Breast epithelium (tissue), 4 donors: ENCODE results near the gene PPP6C. TPM values are rescaled to one million over a fixed set of nuclear protein-coding genes. Genes with fewer than 3 reads are reported as not detected.
A peak's percentile ranks its signal among the peaks of the same experiment; 100 is the strongest.
"Not testable (repeated sequence)": the region's sequence is repeated elsewhere in the genome, so short reads cannot be mapped to it uniquely, and the experiment has no call there.

ENCODE experiments used
- DNase-seq, 2 donors: peaks; one replicate each; pipeline ENCODE4 v3.0.0-alpha.2; 2019; ENCODE audit warnings: low spot score in 2 of 2
- H3K27ac ChIP-seq, 2 donors: fragments of 200-600 bp; sonication (generic) in 1 of 2; one replicate each; pipeline ENCODE4 v1.5.1; 2016 to 2019; ENCODE audit warnings: mild to moderate bottlenecking in 1 of 2
- H3K27me3 ChIP-seq, 2 donors: fragments of 200-600 bp; sonication (generic) in 1 of 2; one replicate each; pipeline versions ENCODE4 v1.5.1 to v1.6.0; 2017 to 2019; ENCODE audit warnings: control low read depth in 1 of 2, mild to moderate bottlenecking in 1 of 2
- H3K36me3 ChIP-seq: fragments of 200-600 bp; one replicate; pipeline ENCODE4 v1.5.1; 2019
- H3K4me1 ChIP-seq, 2 donors: fragments of 200-600 bp; sonication (generic); one replicate each; pipeline ENCODE4 v1.5.1; 2016 to 2019; ENCODE audit warnings: control low read depth in 1 of 2
- H3K4me3 ChIP-seq, 3 donors: fragments of 200-600 bp; sonication (generic); 1 replicate in 2 of 3; 2 replicates in 1 of 3; pipeline ENCODE4 v1.5.1; 2016 to 2019; ENCODE audit warnings: mild to moderate bottlenecking in 3 of 3, moderate library complexity in 2 of 3
- H3K9me3 ChIP-seq, 2 donors: fragments of 200-600 bp; sonication (generic) in 1 of 2; one replicate each; pipeline ENCODE4 v1.5.1; 2016 to 2019; ENCODE audit warnings: control low read depth in 1 of 2
- POLR2A ChIP-seq: fragments of 450-650 bp; IDR thresholded peaks from one replicate; pipeline ENCODE4 v1.6.1; 2016; ENCODE audit warnings: antibody characterized with exemption, mild to moderate bottlenecking, moderate library complexity
- POLR2AphosphoS5 ChIP-seq, 3 donors: sonication (generic); formaldehyde crosslinking; IDR thresholded peaks; one replicate each; pipeline ENCODE4 v1.6.1; 2017; ENCODE audit warnings: antibody characterized with exemption in 3 of 3
- intact Hi-C: fragments of 100-400 bp; cut with DNase I; formaldehyde crosslinking; loops from one replicate; pipeline ENCODE4 v1.15.1; 2023; ENCODE audit warnings: low total_unique reads
- total RNA-seq, 3 donors: library from RNA; depleted of rRNA; stranded (reverse); fragments of >200 nt; gene quantifications; one replicate each; pipeline ENCODE4 v1.1.0, GENCODE V29; 2016
- TF ChIP-seq, protein P1 (sequence below), 3 donors: fragments of 450-650 bp; IDR thresholded peaks; one replicate each; pipeline ENCODE4 v1.5.1; 2016 to 2017; ENCODE audit warnings: antibody characterized with exemption in 3 of 3, mild to moderate bottlenecking in 3 of 3, moderate library complexity in 3 of 3

The PPP6C gene
- total RNA-seq, 3 donors from 2014 or later: 34.4 to 50.2 (median 42.1) TPM

DNA sequence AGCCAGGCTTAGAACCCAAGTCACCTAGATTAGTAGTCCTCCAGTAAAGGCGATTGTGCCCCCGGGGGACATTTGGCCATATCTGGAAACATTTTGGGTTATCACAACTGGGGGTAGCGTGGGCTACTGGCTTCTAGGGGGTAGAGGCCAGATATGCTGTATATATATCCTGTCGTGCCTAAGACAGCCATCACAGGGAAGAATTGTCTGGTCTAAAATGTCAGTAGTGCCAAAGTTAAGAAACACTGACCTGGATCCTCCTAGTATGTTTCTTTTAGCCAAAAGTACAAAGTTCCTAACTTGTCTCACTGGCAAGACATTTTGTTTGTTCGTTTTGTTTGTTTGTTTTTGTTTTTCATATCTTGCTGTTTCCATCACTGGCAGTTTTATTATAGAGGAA is 24.6 kb upstream of the PPP6C start:
- intact Hi-C loops: no loop called here
- Histone ChIP-seq H3K4me3 (no peak overlapping the region), H3K27me3 (no peaks in the 10 kb centered on the region), H3K27ac (no peak overlapping the region), H3K9me3 (no peaks in the 10 kb centered on the region), H3K36me3 (no peaks in the 10 kb centered on the region), H3K4me1 (no peaks in the 10 kb centered on the region)
- no peak for DNase-seq
- TF ChIP-seq POLR2A: no peak
- no peak for TF ChIP-seq POLR2AphosphoS5 (IDR thresholded peaks at IDR 0.05)
- TF ChIP-seq, protein P1, sequence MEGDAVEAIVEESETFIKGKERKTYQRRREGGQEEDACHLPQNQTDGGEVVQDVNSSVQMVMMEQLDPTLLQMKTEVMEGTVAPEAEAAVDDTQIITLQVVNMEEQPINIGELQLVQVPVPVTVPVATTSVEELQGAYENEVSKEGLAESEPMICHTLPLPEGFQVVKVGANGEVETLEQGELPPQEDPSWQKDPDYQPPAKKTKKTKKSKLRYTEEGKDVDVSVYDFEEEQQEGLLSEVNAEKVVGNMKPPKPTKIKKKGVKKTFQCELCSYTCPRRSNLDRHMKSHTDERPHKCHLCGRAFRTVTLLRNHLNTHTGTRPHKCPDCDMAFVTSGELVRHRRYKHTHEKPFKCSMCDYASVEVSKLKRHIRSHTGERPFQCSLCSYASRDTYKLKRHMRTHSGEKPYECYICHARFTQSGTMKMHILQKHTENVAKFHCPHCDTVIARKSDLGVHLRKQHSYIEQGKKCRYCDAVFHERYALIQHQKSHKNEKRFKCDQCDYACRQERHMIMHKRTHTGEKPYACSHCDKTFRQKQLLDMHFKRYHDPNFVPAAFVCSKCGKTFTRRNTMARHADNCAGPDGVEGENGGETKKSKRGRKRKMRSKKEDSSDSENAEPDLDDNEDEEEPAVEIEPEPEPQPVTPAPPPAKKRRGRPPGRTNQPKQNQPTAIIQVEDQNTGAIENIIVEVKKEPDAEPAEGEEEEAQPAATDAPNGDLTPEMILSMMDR (IDR thresholded peaks at IDR 0.05): no peak

DNA sequence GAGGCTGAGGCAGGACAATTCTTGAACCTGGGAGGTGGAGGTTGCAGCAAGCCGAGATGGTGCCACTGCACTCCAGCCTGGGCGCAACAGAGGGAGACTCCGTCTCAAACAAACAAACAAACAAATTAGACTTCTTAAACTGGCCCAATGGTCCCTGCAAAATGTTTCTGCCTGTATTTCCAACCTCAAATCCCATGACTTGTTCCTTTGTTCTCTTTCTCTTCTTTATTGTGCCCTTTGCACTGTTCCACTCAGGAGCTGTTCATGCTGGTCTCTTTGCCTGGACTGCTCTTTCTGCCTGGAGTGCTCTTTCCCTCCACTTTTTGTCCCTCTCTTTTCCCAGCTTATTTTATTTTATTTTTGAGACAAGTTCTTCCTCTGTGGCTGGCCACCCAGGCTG is 14.9 kb upstream of the PPP6C start:
- no peak for DNase-seq
- no peaks in the 10 kb centered on the region for H3K9me3 ChIP-seq
- intact Hi-C loops: no loop called here
- no peak overlapping the region for H3K4me3 ChIP-seq
- peaks cover 0 to 4% of the 10 kb centered on the region in 2 donors for H3K4me1 ChIP-seq
- no peak overlapping the region for H3K27ac ChIP-seq
- no peaks in the 10 kb centered on the region for H3K36me3 ChIP-seq
- H3K27me3 ChIP-seq: no peaks in the 10 kb centered on the region
- TF ChIP-seq POLR2AphosphoS5 (IDR thresholded peaks at IDR 0.05) (no peak), POLR2A (no peak)
- TF ChIP-seq, protein P1 (IDR thresholded peaks at IDR 0.05): no peak

DNA sequence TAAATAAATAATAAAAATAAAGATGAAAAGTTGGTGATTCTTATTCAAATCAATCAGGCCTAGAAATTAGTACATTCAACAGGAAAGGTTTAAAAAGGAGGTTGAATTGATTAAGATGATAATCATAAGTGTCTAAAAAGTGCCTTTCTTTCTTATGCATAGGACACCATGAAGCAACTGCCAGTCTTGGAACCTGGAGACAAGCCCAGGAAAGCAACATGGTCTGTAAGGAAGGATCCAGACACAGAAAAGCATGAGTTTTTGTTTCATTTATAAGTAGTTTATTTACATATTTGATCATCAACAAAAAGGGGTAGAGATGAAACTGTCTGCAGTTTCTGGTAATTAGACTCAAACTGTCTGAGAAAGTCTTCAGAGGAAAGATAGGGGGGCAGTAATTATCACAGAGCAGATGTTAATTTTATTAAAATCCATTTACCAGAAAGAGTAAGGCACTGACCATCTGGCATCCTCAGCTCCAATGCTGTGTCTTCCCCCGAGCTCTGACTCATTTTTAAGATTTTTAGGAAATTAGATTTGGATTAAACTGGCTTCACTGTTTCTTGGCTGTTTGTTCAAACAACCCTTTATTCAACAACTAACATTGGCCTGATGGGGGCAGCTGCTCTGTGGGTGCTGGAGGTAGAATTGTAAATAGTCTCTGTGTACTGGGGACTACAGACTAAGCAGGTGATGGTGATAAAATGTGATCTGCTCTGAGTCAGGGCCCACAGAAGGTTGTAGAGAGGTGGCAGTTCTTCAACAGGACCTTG is 13.4 kb upstream of the PPP6C start:
- Histone ChIP-seq H3K36me3 (no peaks in the 10 kb centered on the region), H3K4me1 (peaks cover 0 to 4% of the 10 kb centered on the region in 2 donors), H3K27ac (no peak overlapping the region), H3K4me3 (no peak overlapping the region), H3K9me3 (no peaks in the 10 kb centered on the region), H3K27me3 (no peaks in the 10 kb centered on the region)
- TF ChIP-seq, protein P1 (IDR thresholded peaks at IDR 0.05): no peak
- TF ChIP-seq POLR2A (no peak), POLR2AphosphoS5 (IDR thresholded peaks at IDR 0.05) (no peak)
- intact Hi-C loops: no loop called here
- no peak for DNase-seq

DNA sequence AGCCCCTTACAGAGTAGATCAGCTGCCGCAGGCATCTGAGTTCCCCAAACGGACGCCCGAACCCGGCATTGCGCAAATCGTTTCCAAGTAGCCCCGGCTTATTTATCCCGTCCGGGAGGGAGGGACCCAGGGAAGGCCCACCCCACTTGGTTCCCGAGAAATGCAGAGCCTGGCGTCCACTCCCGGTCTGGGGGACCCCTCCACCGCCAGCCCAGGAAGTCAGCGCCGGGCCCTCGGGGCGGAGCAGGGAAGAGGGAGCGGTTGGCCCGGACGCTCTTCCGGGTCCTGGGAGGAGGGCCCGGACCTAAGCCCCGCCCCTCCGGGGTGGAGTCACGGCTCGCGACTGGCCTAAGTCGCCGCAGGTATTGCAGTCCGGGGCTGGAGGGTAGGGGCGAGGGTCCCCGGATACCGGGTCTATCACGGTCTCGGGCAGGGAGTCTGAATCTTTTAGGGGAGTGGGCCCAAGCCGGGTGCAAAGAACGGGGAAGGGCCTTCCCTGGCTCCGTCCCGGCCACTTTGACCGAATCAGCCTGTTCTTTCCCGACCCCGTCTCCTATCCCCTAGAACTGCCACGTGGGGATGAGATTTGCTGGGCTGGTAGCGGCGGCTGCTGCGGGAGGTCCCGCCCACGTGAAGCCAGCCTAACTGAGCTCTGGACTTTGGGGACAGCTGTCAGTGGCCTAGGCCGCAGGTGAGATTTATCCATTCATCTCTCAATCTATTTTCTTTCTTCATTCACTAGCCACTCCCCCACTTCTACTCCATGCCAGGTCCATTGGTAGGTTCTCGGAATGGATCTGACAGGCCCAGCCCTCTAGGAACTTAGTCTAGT is 10.8 kb upstream of the PPP6C start, which contains the start of gene RABEPK:
RABEPK (plus strand) TSS at position 327 of the 832 bp plus-strand sequence. CDS start 2,472 bp downstream, outside the sequence.
- Histone ChIP-seq H3K36me3 (no peaks in the 10 kb centered on the region), H3K4me3 (peak within 1 kb of the TSS; percentile 66 to 76 (median 75)), H3K27me3 (no peaks in the 10 kb centered on the region), H3K4me1 (peaks cover 0 to 4% of the 10 kb centered on the region in 2 donors), H3K27ac (peak within 1 kb of the TSS; percentile 93 to 98), H3K9me3 (no peaks in the 10 kb centered on the region)
- DNase-seq: peak; percentile 89 to 91
- TF ChIP-seq POLR2A (peak; percentile 70), POLR2AphosphoS5 (IDR thresholded peaks at IDR 0.05) (peak in 2 of 3 donors; percentile 64 to 83)
- TF ChIP-seq, protein P1 (IDR thresholded peaks at IDR 0.05): no peak
- intact Hi-C loops: no loop called here

DNA sequence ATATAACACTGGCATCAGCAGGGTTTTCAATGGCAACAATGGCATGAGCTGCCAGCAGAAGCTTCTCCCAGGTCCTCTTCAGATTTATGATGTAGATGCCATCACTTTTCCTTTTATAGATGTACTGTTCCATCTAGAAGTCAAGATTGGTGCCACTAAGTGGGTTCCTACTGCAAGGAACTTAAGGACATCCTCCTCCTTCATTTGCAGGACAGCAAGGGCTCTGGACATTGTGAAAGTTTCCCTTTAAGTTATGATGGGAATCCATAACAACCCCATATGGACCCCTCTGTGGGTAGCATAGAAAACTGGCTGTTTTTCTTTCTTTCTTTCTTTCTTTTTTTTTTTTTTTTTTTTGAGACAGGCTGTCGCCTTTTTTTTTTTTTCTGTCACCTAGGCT is 6.0 kb upstream of the PPP6C start:
- H3K4me1 ChIP-seq, H3K4me3 ChIP-seq, intact Hi-C loops, DNase-seq, H3K36me3 ChIP-seq, H3K27me3 ChIP-seq, H3K27ac ChIP-seq, H3K9me3 ChIP-seq: not testable (repeated sequence)

DNA sequence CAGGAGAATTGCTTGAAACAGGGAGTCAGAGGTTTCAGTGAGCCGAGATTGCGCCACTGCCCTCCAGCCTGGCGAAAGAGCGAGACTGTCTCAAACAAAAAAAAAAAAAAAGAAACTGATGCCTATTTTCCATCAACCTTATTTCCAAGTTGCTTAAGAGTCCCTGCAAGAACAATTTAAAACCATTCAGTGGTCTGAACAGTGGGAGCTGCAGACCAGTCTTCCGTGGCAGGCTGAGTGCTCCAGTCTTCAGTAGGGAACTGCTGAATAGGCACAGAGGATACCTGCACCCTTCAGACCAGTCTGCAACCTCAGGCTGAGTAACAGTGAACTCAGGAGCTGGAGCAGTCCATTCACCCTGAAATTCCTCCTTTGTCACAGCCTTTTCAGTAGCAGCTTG is 4.9 kb upstream of the PPP6C start:
- H3K27ac ChIP-seq, H3K9me3 ChIP-seq, intact Hi-C loops, H3K4me3 ChIP-seq, H3K27me3 ChIP-seq, H3K4me1 ChIP-seq, H3K36me3 ChIP-seq, DNase-seq: not testable (repeated sequence)
